SU-DHL-6 (cell line): ENCODE data around the gene ETV6.

ENCODE experiments used
- EZH2phosphoT487 ChIP-seq: fragments of 200-600 bp; sonication (generic), shearing (Covaris generic); conservative IDR thresholded peaks from 2 replicates; pipeline ENCODE4 v1.6.1; 2018; ENCODE audit warnings: mild to moderate bottlenecking, antibody characterized with exemption, low read length, moderate library complexity, mixed read lengths
- TF ChIP-seq, protein P1 (sequence below): fragments of 200-600 bp; sonication (generic); IDR thresholded peaks from one replicate; pipeline ENCODE4 v1.5.1; 2017; ENCODE audit warnings: antibody characterized with exemption, mild to moderate bottlenecking, low read length, moderate library complexity; ENCODE audit not compliant: insufficient read depth, poor library complexity, severe bottlenecking

DNA sequence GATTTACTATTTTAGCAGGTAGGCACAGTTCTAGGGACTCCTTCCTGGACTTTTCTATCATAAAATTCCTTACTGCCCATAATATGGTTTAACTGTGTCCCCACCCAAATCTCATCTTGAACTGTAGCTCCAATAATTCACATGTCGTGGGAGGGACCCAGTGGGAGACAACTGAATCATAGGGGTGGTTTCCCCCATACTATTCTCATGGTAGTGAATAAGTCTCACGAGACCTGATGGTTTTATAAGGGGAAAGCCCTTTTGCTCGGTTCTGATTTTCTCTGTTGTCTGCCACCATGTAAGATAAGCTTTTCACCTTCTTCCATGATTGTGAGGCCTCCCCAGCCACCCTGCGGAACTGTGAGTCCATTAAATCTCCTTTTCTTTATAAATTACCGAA, 10.0 kb upstream of the ETV6 start:
- TF ChIP-seq, protein P1, sequence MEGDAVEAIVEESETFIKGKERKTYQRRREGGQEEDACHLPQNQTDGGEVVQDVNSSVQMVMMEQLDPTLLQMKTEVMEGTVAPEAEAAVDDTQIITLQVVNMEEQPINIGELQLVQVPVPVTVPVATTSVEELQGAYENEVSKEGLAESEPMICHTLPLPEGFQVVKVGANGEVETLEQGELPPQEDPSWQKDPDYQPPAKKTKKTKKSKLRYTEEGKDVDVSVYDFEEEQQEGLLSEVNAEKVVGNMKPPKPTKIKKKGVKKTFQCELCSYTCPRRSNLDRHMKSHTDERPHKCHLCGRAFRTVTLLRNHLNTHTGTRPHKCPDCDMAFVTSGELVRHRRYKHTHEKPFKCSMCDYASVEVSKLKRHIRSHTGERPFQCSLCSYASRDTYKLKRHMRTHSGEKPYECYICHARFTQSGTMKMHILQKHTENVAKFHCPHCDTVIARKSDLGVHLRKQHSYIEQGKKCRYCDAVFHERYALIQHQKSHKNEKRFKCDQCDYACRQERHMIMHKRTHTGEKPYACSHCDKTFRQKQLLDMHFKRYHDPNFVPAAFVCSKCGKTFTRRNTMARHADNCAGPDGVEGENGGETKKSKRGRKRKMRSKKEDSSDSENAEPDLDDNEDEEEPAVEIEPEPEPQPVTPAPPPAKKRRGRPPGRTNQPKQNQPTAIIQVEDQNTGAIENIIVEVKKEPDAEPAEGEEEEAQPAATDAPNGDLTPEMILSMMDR: no peak
- no peak for TF ChIP-seq EZH2phosphoT487
